HFFc6 (cell line): Measurements from ENCODE around the gene EAF2. TPM values are rescaled to one million over a fixed set of nuclear protein-coding genes. Genes with fewer than 3 reads are reported as not detected.
"Not testable (repeated sequence)": the region's sequence is repeated elsewhere in the genome, so short reads cannot be mapped to it uniquely, and the experiment has no call there.

Experiments
- DNase-seq: peaks from one replicate; pipeline ENCODE4 v3.0.0-alpha.2; 2018
- H3K27ac Mint-ChIP-seq: 2 replicates; pipeline ENCODE4 v1.8.0; 2020; ENCODE audit warnings: mild to moderate bottlenecking, mixed read lengths
- H3K27me3 Mint-ChIP-seq: 2 replicates; pipeline ENCODE4 v1.8.0; 2021; ENCODE audit warnings: mild to moderate bottlenecking, moderate library complexity, mixed read lengths; ENCODE audit not compliant: insufficient read depth
- H3K36me3 Mint-ChIP-seq: 2 replicates; pipeline ENCODE4 v1.8.0; 2021; ENCODE audit warnings: low read depth, mixed read lengths
- H3K4me1 Mint-ChIP-seq: 2 replicates; pipeline ENCODE4 v1.8.0; 2020; ENCODE audit warnings: low read depth, mixed read lengths
- H3K4me3 Mint-ChIP-seq: 2 replicates; pipeline ENCODE4 v1.8.0; 2020; ENCODE audit warnings: mild to moderate bottlenecking, moderate library complexity, mixed read lengths
- H3K9me3 Mint-ChIP-seq: 2 replicates; pipeline ENCODE4 v1.8.0; 2020; ENCODE audit warnings: mild to moderate bottlenecking, mixed read lengths
- CTCF ChIP-seq: fragments of 200-600 bp; sonication (generic); IDR thresholded peaks from 2 replicates; pipeline ENCODE4 v1.5.0; 2021; ENCODE audit warnings: antibody characterized with exemption, mild to moderate bottlenecking
- total RNA-seq, 6 experiments: library from RNA; stranded (reverse); fragmentation: NEBNext Ultra II Directional; extraction: Animal tissue kit (Norgen Biotek cat#: 25700); gene quantifications; 2 replicates in 1 of 6; 3 replicates in 5 of 6; pipeline ENCODE4 v1.2.3, GENCODE V29; 2021

The EAF2 gene
- total RNA-seq, 6 experiments from 2014 or later, result 1.4 to 1.8 (median 1.7) TPM

GRCh38 chr3:121836481-121836880 is 1.5 kb downstream of the EAF2 start:
- no peak overlapping the region for H3K27ac Mint-ChIP-seq
- H3K4me3 Mint-ChIP-seq, result no peak overlapping the region
- no peaks in the 10 kb centered on the region for H3K27me3 Mint-ChIP-seq
- H3K36me3 Mint-ChIP-seq, result peaks cover 11% of the 10 kb centered on the region; the same call in 1 of the 2 replicates
- peaks cover 29% of the 10 kb centered on the region for H3K4me1 Mint-ChIP-seq
- TF ChIP-seq CTCF, result no peak
- H3K9me3 Mint-ChIP-seq, result no peaks in the 10 kb centered on the region
- no peak for DNase-seq

- Mint-ChIP-seq H3K9me3 (no peaks in the 10 kb centered on the region), H3K36me3 (no peaks in the 10 kb centered on the region), H3K27me3 (no peaks in the 10 kb centered on the region), H3K27ac (no peak overlapping the region), H3K4me1 (peaks cover 13% of the 10 kb centered on the region), H3K4me3 (no peak overlapping the region)
- no peak for TF ChIP-seq CTCF
- no peak for DNase-seq
Measured at GRCh38 chr3:121839962-121840361, 5.0 kb downstream of the EAF2 start.

- Mint-ChIP-seq H3K36me3 (no peaks in the 10 kb centered on the region), H3K27ac (no peak overlapping the region), H3K27me3 (no peaks in the 10 kb centered on the region), H3K4me1 (no peaks in the 10 kb centered on the region), H3K4me3 (no peak overlapping the region), H3K9me3 (no peaks in the 10 kb centered on the region)
- TF ChIP-seq CTCF, result no peak
- no peak for DNase-seq
Measured at GRCh38 chr3:121844892-121845291, 9.9 kb downstream of the EAF2 start.

GRCh38 chr3:121852256-121852655 is 17.2 kb downstream of the EAF2 start:
- Mint-ChIP-seq H3K4me1 (no peaks in the 10 kb centered on the region), H3K4me3 (no peak overlapping the region), H3K27me3 (no peaks in the 10 kb centered on the region), H3K9me3 (no peaks in the 10 kb centered on the region), H3K36me3 (no peaks in the 10 kb centered on the region), H3K27ac (no peak overlapping the region)
- no peak for TF ChIP-seq CTCF
- DNase-seq, result no peak

GRCh38 chr3:121855555-121855954 is 20.5 kb downstream of the EAF2 start:
- H3K27ac Mint-ChIP-seq, result no peak overlapping the region
- no peaks in the 10 kb centered on the region for H3K36me3 Mint-ChIP-seq
- H3K27me3 Mint-ChIP-seq, result no peaks in the 10 kb centered on the region
- DNase-seq, result no peak
- peak; percentile 46 for TF ChIP-seq CTCF
- H3K4me3 Mint-ChIP-seq, result no peak overlapping the region
- H3K4me1 Mint-ChIP-seq, result no peaks in the 10 kb centered on the region
- no peaks in the 10 kb centered on the region for H3K9me3 Mint-ChIP-seq

- DNase-seq, H3K4me1 Mint-ChIP-seq, H3K9me3 Mint-ChIP-seq, H3K36me3 Mint-ChIP-seq, H3K27me3 Mint-ChIP-seq, H3K27ac Mint-ChIP-seq, H3K4me3 Mint-ChIP-seq: not testable (repeated sequence)
Measured at GRCh38 chr3:121857778-121858177, 22.8 kb downstream of the EAF2 start.

DNA sequence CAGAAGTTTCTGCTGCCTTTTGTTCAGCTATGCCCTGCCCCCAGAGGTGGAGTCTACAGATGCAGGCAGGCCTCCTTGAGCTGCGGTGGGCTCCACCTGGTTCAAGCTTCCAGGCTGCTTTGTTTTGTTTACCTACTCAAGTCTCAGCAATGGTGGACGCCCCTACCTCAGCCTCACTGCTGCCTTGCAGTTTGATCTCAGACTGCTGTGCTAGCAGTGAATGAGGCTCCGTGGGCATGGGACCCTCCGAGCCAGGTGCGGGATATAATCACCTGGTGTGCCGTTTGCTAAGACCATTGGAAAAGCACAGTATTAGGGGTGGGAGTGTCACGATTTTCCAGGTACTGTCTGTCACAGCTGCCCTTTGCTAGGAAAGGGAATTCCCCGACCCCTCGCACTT is 28.2 kb downstream of the EAF2 start:
- H3K27me3 Mint-ChIP-seq, H3K4me3 Mint-ChIP-seq, DNase-seq, H3K9me3 Mint-ChIP-seq, H3K36me3 Mint-ChIP-seq, H3K27ac Mint-ChIP-seq, H3K4me1 Mint-ChIP-seq: not testable (repeated sequence)
